SJCRH30 (cell line): Measurements from ENCODE around the gene DESI1. TPM values are rescaled to one million over a fixed set of nuclear protein-coding genes. Genes with fewer than 3 reads are reported as not detected.
A peak's percentile ranks its signal among the peaks of the same experiment; 100 is the strongest.
"Not testable (repeated sequence)": the region's sequence is repeated elsewhere in the genome, so short reads cannot be mapped to it uniquely, and the experiment has no call there.

ENCODE experiments used
- DNase-seq, 2 experiments: peaks; one replicate each; pipeline ENCODE4 v3.0.0-alpha.2; 2015 to 2020
- H3K27ac ChIP-seq: fragments of 250-450 bp; sonication (Bioruptor Pico); 2 replicates; pipeline ENCODE4 v1.5.1; 2020; ENCODE audit warnings: mild to moderate bottlenecking, moderate library complexity
- H3K27me3 ChIP-seq: fragments of 250-450 bp; sonication (Bioruptor Pico); 2 replicates; pipeline ENCODE4 v1.5.1; 2020; ENCODE audit warnings: mild to moderate bottlenecking, moderate library complexity
- H3K36me3 ChIP-seq: fragments of 250-450 bp; sonication (Bioruptor Pico); 2 replicates; pipeline ENCODE4 v1.5.1; 2020; ENCODE audit warnings: mild to moderate bottlenecking, moderate library complexity
- H3K4me1 ChIP-seq: fragments of 250-450 bp; sonication (Bioruptor Pico); 2 replicates; pipeline ENCODE4 v1.5.1; 2020; ENCODE audit warnings: mild to moderate bottlenecking, moderate library complexity
- H3K4me3 ChIP-seq: fragments of 250-450 bp; sonication (Bioruptor Pico); 2 replicates; pipeline ENCODE4 v1.5.1; 2020; ENCODE audit warnings: mild to moderate bottlenecking, moderate library complexity
- H3K9me3 ChIP-seq: fragments of 250-450 bp; sonication (Bioruptor Pico); replicated peaks from 2 replicates; pipeline ENCODE4 v1.5.1; 2020; ENCODE audit warnings: mild to moderate bottlenecking, moderate library complexity
- total RNA-seq: library from RNA; depleted of rRNA; stranded (reverse); fragments of >200 nt; shearing (Covaris generic); gene quantifications from 2 replicates; pipeline ENCODE4 v1.2.3, GENCODE V29; 2014; rRNA removed

DESI1 gene
- 21.4 and 22.1 TPM in 2 replicates for total RNA-seq

GRCh38 chr22:41620589-41621098 is at the start of gene DESI1:
Gene DESI1, minus strand, starts transcription at chr22:41621043. Its CDS starts 204 bp downstream, at chr22:41620839.
- no peaks in the 10 kb centered on the region for H3K9me3 ChIP-seq
- no peak for DNase-seq
- peak within 1 kb of the TSS; percentile 93 for H3K4me3 ChIP-seq
- peaks cover 10% of the 10 kb centered on the region for H3K4me1 ChIP-seq
- H3K27me3 ChIP-seq = no peaks in the 10 kb centered on the region
- peak within 1 kb of the TSS; percentile 92 for H3K27ac ChIP-seq
- peaks cover 34% of the 10 kb centered on the region for H3K36me3 ChIP-seq

- H3K27ac ChIP-seq = no peak overlapping the region
- no peak for DNase-seq
These were observed 48.4 kb upstream of the DESI1 start for GRCh38 chr22:41668971-41669911.

GRCh38 chr22:41664951-41665350 is 44.1 kb upstream of the DESI1 start:
- H3K4me3 ChIP-seq = no peak overlapping the region
- no peak for DNase-seq
- H3K4me1 ChIP-seq = peaks cover 2% of the 10 kb centered on the region; the same call in 1 of the 2 replicates
- peaks cover 45% of the 10 kb centered on the region for H3K36me3 ChIP-seq
- H3K9me3 ChIP-seq = no peaks in the 10 kb centered on the region
- no peak overlapping the region for H3K27ac ChIP-seq
- no peaks in the 10 kb centered on the region for H3K27me3 ChIP-seq

More at GRCh38 chr22:41668971-41669911, 48.4 kb upstream of the DESI1 start:
- Histone ChIP-seq H3K4me3 (no peak overlapping the region), H3K9me3 (no peaks in the 10 kb centered on the region), H3K36me3 (peaks cover 15% of the 10 kb centered on the region; the same call in 1 of the 2 replicates), H3K4me1 (peaks cover 2% of the 10 kb centered on the region; the same call in 1 of the 2 replicates), H3K27me3 (no peaks in the 10 kb centered on the region)

- Histone ChIP-seq H3K27ac (no peak overlapping the region), H3K4me3 (no peak overlapping the region), H3K27me3 (no peaks in the 10 kb centered on the region), H3K9me3 (no peaks in the 10 kb centered on the region), H3K36me3 (peaks cover 48% of the 10 kb centered on the region), H3K4me1 (peaks cover 2% of the 10 kb centered on the region; the same call in 1 of the 2 replicates)
- DNase-seq = no peak
These were observed 43.6 kb upstream of the DESI1 start for GRCh38 chr22:41664490-41664889.

GRCh38 chr22:41663594-41663993 is 42.8 kb upstream of the DESI1 start:
- H3K27ac ChIP-seq, H3K27me3 ChIP-seq, DNase-seq, H3K4me1 ChIP-seq, H3K4me3 ChIP-seq, H3K9me3 ChIP-seq: not testable (repeated sequence)
- peaks cover 55% of the 10 kb centered on the region for H3K36me3 ChIP-seq

GRCh38 chr22:41661713-41662112 is 40.9 kb upstream of the DESI1 start:
- Histone ChIP-seq H3K9me3 (no peaks in the 10 kb centered on the region), H3K27me3 (no peaks in the 10 kb centered on the region), H3K36me3 (peaks cover 71% of the 10 kb centered on the region), H3K27ac (no peak overlapping the region), H3K4me1 (no peaks in the 10 kb centered on the region), H3K4me3 (no peak overlapping the region)
- no peak for DNase-seq

- no peak for DNase-seq
- no peaks in the 10 kb centered on the region for H3K4me1 ChIP-seq
These were observed 40.2 kb upstream of the DESI1 start for GRCh38 chr22:41661088-41661487.

GRCh38 chr22:41660416-41660815 is 39.6 kb upstream of the DESI1 start:
- Histone ChIP-seq H3K27ac (no peak overlapping the region), H3K9me3 (no peaks in the 10 kb centered on the region), H3K36me3 (peaks cover 82% of the 10 kb centered on the region), H3K4me3 (no peak overlapping the region), H3K27me3 (no peaks in the 10 kb centered on the region), H3K4me1 (no peaks in the 10 kb centered on the region)
- no peak for DNase-seq

More at GRCh38 chr22:41661088-41661487, 40.2 kb upstream of the DESI1 start:
- H3K36me3 ChIP-seq = peaks cover 75% of the 10 kb centered on the region
- no peaks in the 10 kb centered on the region for H3K27me3 ChIP-seq
- H3K9me3 ChIP-seq = no peaks in the 10 kb centered on the region
- H3K27ac ChIP-seq = no peak overlapping the region
- no peak overlapping the region for H3K4me3 ChIP-seq

GRCh38 chr22:41659941-41660340 is 39.1 kb upstream of the DESI1 start:
- no peak overlapping the region for H3K27ac ChIP-seq

GRCh38 chr22:41658869-41659268 is 38.0 kb upstream of the DESI1 start:
- Histone ChIP-seq H3K4me3 (no peak overlapping the region), H3K27me3 (no peaks in the 10 kb centered on the region), H3K36me3 (peaks cover 86% of the 10 kb centered on the region), H3K4me1 (no peaks in the 10 kb centered on the region), H3K9me3 (no peaks in the 10 kb centered on the region), H3K27ac (no peak overlapping the region)
- no peak for DNase-seq

More at GRCh38 chr22:41659941-41660340, 39.1 kb upstream of the DESI1 start:
- H3K9me3 ChIP-seq = no peaks in the 10 kb centered on the region
- no peaks in the 10 kb centered on the region for H3K4me1 ChIP-seq
- H3K36me3 ChIP-seq = peaks cover 82% of the 10 kb centered on the region
- H3K27me3 ChIP-seq = no peaks in the 10 kb centered on the region
- H3K4me3 ChIP-seq = no peak overlapping the region
- DNase-seq = no peak

GRCh38 chr22:41657709-41658108 is 36.9 kb upstream of the DESI1 start:
- DNase-seq = no peak
- Histone ChIP-seq H3K36me3 (peaks cover 86% of the 10 kb centered on the region), H3K9me3 (no peaks in the 10 kb centered on the region), H3K27ac (no peak overlapping the region), H3K4me1 (no peaks in the 10 kb centered on the region), H3K4me3 (no peak overlapping the region), H3K27me3 (no peaks in the 10 kb centered on the region)

GRCh38 chr22:41656556-41656955 is 35.7 kb upstream of the DESI1 start:
- no peak overlapping the region for H3K4me3 ChIP-seq
- H3K9me3 ChIP-seq = no peaks in the 10 kb centered on the region
- no peak overlapping the region for H3K27ac ChIP-seq
- H3K27me3 ChIP-seq = no peaks in the 10 kb centered on the region
- no peaks in the 10 kb centered on the region for H3K4me1 ChIP-seq
- H3K36me3 ChIP-seq = peaks cover 86% of the 10 kb centered on the region
- no peak for DNase-seq

- no peaks in the 10 kb centered on the region for H3K4me1 ChIP-seq
- peaks cover 83% of the 10 kb centered on the region for H3K36me3 ChIP-seq
- no peaks in the 10 kb centered on the region for H3K27me3 ChIP-seq
- no peak overlapping the region for H3K4me3 ChIP-seq
- DNase-seq = no peak
- H3K9me3 ChIP-seq = no peaks in the 10 kb centered on the region
- H3K27ac ChIP-seq = no peak overlapping the region
These were observed 33.5 kb upstream of the DESI1 start for GRCh38 chr22:41654322-41654721.

- no peak overlapping the region for H3K27ac ChIP-seq
- no peak overlapping the region for H3K4me3 ChIP-seq
- no peak for DNase-seq
- peaks cover 83% of the 10 kb centered on the region for H3K36me3 ChIP-seq
- H3K27me3 ChIP-seq = no peaks in the 10 kb centered on the region
- H3K4me1 ChIP-seq = no peaks in the 10 kb centered on the region
- H3K9me3 ChIP-seq = no peaks in the 10 kb centered on the region
These were observed 30.0 kb upstream of the DESI1 start for GRCh38 chr22:41650821-41651220.

- peaks cover 82% of the 10 kb centered on the region for H3K36me3 ChIP-seq
- DNase-seq = no peak
- H3K4me3 ChIP-seq = no peak overlapping the region
- H3K9me3 ChIP-seq = no peaks in the 10 kb centered on the region
- H3K27ac ChIP-seq = no peak overlapping the region
- no peaks in the 10 kb centered on the region for H3K4me1 ChIP-seq
- H3K27me3 ChIP-seq = no peaks in the 10 kb centered on the region
These were observed 29.4 kb upstream of the DESI1 start for GRCh38 chr22:41650229-41650628.
